22Rv1 (cell line): Measurements from ENCODE around the gene FCSK.
"Not testable (repeated sequence)": the region's sequence is repeated elsewhere in the genome, so short reads cannot be mapped to it uniquely, and the experiment has no call there.

Source experiments
- ZFX ChIP-seq: fragments of 450-650 bp; IDR thresholded peaks from 2 replicates; pipeline ENCODE4 v1.6.1; 2017; ENCODE audit warnings: antibody characterized with exemption, borderline replicate concordance
- TF ChIP-seq, protein P1 (sequence below): fragments of 450-650 bp; IDR thresholded peaks from 2 replicates; pipeline ENCODE4 v1.5.1; 2017; ENCODE audit warnings: mild to moderate bottlenecking

DNA sequence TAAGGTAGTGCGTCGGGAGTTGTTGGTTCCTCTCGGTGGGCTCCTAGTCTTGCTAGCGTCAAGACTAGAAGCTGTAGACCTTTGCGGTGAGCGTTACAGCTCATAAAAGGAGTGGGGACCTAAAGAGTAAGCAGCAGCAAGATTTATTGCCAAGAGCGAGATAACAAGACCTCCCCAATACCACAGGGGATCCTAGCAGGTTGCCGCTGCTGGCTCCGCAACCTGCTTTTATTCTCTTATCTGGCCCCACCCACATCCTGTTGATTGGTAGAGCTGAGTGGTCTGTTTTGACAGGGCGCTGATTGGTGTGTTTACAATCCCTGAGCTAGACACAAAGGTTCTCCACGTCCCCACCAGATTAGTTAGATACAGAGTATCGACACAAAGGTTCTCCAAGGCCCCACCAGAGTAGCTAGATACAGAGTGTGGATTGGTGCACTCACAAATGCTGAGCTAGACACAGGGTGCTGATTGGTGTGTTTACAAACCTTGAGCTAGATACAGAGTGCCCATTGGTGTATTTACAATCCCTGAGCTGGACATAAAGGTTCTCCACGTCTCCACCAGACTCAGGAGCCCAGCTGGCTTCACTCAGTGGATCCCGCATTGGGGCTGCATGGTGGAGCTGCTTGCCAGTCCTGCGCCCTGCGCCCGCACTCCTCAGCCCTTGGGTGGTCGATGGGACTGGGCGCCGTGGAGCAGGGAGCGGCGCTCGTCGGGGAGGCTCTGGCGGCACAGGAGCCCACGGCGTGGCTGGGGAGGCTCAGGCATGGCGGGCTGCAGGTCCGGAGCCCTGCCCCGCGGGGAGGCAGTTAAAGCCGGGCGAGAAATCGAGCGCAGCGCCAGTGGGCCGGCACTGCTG, 4.0 kb upstream of the FCSK start:
- TF ChIP-seq, protein P1, sequence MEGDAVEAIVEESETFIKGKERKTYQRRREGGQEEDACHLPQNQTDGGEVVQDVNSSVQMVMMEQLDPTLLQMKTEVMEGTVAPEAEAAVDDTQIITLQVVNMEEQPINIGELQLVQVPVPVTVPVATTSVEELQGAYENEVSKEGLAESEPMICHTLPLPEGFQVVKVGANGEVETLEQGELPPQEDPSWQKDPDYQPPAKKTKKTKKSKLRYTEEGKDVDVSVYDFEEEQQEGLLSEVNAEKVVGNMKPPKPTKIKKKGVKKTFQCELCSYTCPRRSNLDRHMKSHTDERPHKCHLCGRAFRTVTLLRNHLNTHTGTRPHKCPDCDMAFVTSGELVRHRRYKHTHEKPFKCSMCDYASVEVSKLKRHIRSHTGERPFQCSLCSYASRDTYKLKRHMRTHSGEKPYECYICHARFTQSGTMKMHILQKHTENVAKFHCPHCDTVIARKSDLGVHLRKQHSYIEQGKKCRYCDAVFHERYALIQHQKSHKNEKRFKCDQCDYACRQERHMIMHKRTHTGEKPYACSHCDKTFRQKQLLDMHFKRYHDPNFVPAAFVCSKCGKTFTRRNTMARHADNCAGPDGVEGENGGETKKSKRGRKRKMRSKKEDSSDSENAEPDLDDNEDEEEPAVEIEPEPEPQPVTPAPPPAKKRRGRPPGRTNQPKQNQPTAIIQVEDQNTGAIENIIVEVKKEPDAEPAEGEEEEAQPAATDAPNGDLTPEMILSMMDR: not testable (repeated sequence)
- TF ChIP-seq ZFX: not testable (repeated sequence)
